ENCODE data around the gene PRPSAP2.

PRPSAP2 gene

DNA sequence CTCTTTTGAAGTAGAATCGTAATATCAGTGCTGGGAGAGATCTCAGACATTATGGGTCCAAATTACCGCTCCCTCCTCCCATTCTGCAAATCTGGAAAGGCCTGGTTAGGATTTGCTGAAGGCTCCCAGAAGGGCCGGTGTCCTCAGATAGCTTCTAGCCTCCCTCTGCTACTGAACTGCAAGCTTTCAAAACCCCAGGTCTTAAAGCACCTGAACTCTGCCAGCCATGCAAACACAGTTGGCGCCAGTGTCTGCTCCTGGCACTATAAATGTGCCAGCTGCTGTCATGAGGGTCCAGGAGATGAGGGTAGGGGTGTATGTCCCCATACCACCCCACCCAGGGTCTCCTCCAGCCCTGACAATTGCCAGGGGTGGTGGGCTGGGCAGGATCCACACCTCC, 118.3 kb downstream of the PRPSAP2 start:
- Histone ChIP-seq H3K79me2 (ENCODE audit: low read length) (no peaks in the 10 kb centered on the region), H3K27ac (ENCODE audit: low read length) (no peak overlapping the region), H3K9ac (ENCODE audit: low read length) (no peak overlapping the region), H4K20me1 (ENCODE audit: insufficient read depth, low read length) (no peaks in the 10 kb centered on the region), H3K4me3 (ENCODE audit: low read length) (no peak overlapping the region), H3K4me2 (ENCODE audit: low read length) (no peak overlapping the region), H3K9me3 (ENCODE audit: insufficient read depth, low read length) (no peaks in the 10 kb centered on the region), H3K27me3 (ENCODE audit: low read depth, low read length) (no peaks in the 10 kb centered on the region), H3K36me3 (replicated peaks; ENCODE audit: low read depth, low read length) (no peaks in the 10 kb centered on the region), H2AFZ (ENCODE audit: low read depth, low read length) (no peak overlapping the region), H3K4me1 (ENCODE audit: low read length) (no peaks in the 10 kb centered on the region)
- TF ChIP-seq, protein P1, sequence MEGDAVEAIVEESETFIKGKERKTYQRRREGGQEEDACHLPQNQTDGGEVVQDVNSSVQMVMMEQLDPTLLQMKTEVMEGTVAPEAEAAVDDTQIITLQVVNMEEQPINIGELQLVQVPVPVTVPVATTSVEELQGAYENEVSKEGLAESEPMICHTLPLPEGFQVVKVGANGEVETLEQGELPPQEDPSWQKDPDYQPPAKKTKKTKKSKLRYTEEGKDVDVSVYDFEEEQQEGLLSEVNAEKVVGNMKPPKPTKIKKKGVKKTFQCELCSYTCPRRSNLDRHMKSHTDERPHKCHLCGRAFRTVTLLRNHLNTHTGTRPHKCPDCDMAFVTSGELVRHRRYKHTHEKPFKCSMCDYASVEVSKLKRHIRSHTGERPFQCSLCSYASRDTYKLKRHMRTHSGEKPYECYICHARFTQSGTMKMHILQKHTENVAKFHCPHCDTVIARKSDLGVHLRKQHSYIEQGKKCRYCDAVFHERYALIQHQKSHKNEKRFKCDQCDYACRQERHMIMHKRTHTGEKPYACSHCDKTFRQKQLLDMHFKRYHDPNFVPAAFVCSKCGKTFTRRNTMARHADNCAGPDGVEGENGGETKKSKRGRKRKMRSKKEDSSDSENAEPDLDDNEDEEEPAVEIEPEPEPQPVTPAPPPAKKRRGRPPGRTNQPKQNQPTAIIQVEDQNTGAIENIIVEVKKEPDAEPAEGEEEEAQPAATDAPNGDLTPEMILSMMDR (IDR thresholded peaks at IDR 0.05; ENCODE audit: low read depth, low read length) = no peak
- no peak for TF ChIP-seq EZH2phosphoT487 (IDR thresholded peaks at IDR 0.05; ENCODE audit: low read depth)

DNA sequence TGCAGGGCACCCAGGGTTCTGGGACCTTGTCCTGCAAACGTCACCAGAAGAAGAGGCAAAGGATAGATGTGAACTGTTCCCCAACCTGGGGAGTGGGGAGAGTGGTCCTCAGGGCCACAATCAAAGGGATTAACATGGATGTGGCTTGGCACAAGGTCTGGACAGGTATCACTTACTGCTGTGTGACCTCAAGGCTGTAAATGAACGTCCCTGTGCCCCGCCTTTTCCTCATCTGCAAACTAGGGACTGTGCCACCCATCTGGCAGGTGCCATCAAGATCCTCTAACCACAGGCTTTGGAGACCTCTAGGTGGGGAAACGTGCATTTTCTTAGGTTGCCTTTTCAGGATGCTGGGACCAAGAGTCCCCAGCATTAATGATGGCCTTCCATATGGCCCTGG, 119.1 kb downstream of the PRPSAP2 start:
- Histone ChIP-seq H3K4me1 (ENCODE audit: low read length) (no peaks in the 10 kb centered on the region), H3K79me2 (ENCODE audit: low read length) (no peaks in the 10 kb centered on the region), H3K27ac (ENCODE audit: low read length) (no peak overlapping the region), H3K27me3 (ENCODE audit: low read depth, low read length) (no peaks in the 10 kb centered on the region), H2AFZ (ENCODE audit: low read depth, low read length) (no peak overlapping the region), H3K4me3 (ENCODE audit: low read length) (no peak overlapping the region), H3K36me3 (replicated peaks; ENCODE audit: low read depth, low read length) (no peaks in the 10 kb centered on the region), H4K20me1 (ENCODE audit: insufficient read depth, low read length) (no peaks in the 10 kb centered on the region), H3K9ac (ENCODE audit: low read length) (no peak overlapping the region), H3K9me3 (ENCODE audit: insufficient read depth, low read length) (no peaks in the 10 kb centered on the region), H3K4me2 (ENCODE audit: low read length) (no peak overlapping the region)
- TF ChIP-seq, protein P1 (IDR thresholded peaks at IDR 0.05; ENCODE audit: low read depth, low read length) = no peak
- no peak for TF ChIP-seq EZH2phosphoT487 (IDR thresholded peaks at IDR 0.05; ENCODE audit: low read depth)

DNA sequence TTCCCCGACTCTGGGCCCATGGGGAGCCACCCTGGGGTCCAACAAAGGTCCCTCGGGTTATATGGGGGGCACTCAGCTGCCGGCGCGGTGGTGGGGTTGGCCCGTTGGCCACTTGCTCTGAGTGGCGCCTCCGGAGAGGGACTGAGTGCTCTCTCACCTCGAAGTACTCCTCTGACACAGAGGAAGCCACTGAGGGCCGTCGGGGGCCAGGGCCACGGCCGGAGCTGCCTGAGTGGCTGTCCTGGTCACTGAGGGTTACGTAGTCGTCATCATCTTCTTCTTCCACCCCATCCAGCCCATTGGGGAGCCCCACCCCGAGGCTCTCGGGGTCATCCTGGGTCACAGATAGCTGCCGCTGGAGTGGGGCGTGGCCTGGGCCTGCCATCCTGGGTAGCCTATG, 119.7 kb downstream of the PRPSAP2 start:
- Histone ChIP-seq H2AFZ (ENCODE audit: low read depth, low read length) (no peak overlapping the region), H3K9me3 (ENCODE audit: insufficient read depth, low read length) (no peaks in the 10 kb centered on the region), H3K9ac (ENCODE audit: low read length) (no peak overlapping the region), H3K79me2 (ENCODE audit: low read length) (no peaks in the 10 kb centered on the region), H3K4me1 (ENCODE audit: low read length) (no peaks in the 10 kb centered on the region), H3K27ac (ENCODE audit: low read length) (no peak overlapping the region), H3K36me3 (replicated peaks; ENCODE audit: low read depth, low read length) (no peaks in the 10 kb centered on the region), H4K20me1 (ENCODE audit: insufficient read depth, low read length) (no peaks in the 10 kb centered on the region), H3K27me3 (ENCODE audit: low read depth, low read length) (no peaks in the 10 kb centered on the region), H3K4me2 (ENCODE audit: low read length) (no peak overlapping the region), H3K4me3 (ENCODE audit: low read length) (no peak overlapping the region)
- TF ChIP-seq, protein P1 (IDR thresholded peaks at IDR 0.05; ENCODE audit: low read depth, low read length) = no peak
- no peak for TF ChIP-seq EZH2phosphoT487 (IDR thresholded peaks at IDR 0.05; ENCODE audit: low read depth)

DNA sequence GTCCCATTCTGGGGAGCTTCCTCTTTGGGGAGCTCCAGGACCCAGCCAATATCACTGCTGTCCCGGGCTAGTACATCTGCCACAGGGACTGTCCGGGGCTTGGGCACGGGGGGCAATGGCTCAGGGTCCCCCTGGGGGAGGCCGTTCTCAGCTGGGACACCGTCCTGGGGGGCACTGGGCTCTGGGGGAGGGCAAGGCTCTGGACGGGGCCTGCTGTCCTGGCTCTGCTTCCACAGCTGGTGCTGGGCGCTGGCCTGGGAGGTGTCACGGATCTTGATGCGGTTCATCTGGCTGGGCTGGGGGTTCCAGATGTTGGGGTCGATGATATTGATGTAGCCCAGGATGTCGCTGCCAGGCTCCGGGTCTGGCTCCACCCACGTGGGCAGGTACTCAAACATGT, 120.1 kb downstream of the PRPSAP2 start:
- no peaks in the 10 kb centered on the region for H4K20me1 ChIP-seq (ENCODE audit: insufficient read depth, low read length)
- no peaks in the 10 kb centered on the region for H3K27me3 ChIP-seq (ENCODE audit: low read depth, low read length)
- H3K9ac ChIP-seq (ENCODE audit: low read length) = no peak overlapping the region
- TF ChIP-seq, protein P1 (IDR thresholded peaks at IDR 0.05; ENCODE audit: low read depth, low read length) = no peak
- TF ChIP-seq EZH2phosphoT487 (IDR thresholded peaks at IDR 0.05; ENCODE audit: low read depth) = no peak
- no peak overlapping the region for H3K4me2 ChIP-seq (ENCODE audit: low read length)
- H2AFZ ChIP-seq (ENCODE audit: low read depth, low read length) = no peak overlapping the region
- H3K4me1 ChIP-seq (ENCODE audit: low read length) = no peaks in the 10 kb centered on the region
- no peaks in the 10 kb centered on the region for H3K79me2 ChIP-seq (ENCODE audit: low read length)
- H3K9me3 ChIP-seq (ENCODE audit: insufficient read depth, low read length) = no peaks in the 10 kb centered on the region
- no peaks in the 10 kb centered on the region for H3K36me3 ChIP-seq (replicated peaks; ENCODE audit: low read depth, low read length)
- no peak overlapping the region for H3K4me3 ChIP-seq (ENCODE audit: low read length)
- no peak overlapping the region for H3K27ac ChIP-seq (ENCODE audit: low read length)

All from OCI-LY3 (cell line).